Measurements from ENCODE around the gene NUP50.

The NUP50 gene

DNA sequence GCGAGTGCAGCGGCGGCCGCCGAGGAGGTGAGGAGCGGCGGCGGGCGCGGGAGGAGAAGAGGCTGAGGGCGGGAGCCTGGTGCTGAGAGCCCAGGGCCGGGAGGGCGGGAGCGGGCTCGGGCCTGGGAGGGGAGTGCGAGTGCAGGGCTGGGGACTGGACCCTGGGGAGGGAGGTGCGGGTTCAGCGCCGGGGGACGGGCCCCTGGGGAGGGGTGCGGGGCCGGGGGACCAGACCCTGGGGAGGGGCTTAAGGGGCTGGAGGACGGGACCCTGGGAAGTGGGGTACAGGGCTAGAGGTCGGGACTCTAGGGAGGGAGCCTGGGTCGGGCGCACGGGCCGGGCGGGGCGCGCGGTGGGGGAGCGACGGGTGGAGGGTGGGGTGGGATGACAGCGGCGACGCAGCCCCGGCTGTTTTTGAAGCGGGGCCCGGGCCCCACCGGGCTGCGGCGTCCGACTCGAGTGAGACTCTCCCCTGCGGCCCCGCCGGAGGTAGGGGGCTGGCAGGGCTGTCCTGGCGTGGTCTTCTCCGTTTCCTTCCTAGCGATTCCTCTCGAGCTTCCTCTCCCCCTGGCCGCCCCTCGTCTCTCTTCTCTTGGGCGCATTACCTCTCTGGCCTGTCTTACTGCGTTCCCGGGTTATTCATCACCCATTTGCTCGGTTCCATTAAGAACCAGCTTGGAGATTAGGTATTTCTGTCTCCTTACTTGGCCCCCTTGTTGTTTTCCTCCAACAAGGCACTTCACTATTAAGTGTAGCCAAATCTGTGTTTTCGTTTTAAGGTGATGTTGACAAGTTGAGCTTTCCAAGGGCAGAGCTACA, 754 bp downstream of the NUP50 start:
- H3K79me2 ChIP-seq = no peaks in the 10 kb centered on the region
- peak overlapping the region; percentile 12 for H3K27ac ChIP-seq

DNA sequence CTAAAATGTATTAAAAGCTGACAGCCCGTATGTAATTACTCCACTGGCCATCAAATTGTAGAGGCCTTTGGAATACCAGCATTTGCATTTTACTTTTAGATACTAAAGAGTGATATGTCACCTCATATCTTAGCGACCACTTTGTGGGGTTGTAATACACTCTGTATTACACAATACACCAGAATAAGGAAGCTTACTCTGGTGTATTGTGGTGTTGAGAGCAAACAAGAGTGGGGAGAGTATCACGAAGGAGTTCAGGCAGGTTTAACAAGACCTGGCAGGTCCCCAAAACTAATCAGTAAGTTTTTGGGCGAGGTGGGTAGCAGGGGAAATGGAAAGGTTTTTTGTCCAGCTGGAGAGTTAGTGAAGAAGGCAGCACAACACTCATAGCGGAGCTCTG, 3.2 kb downstream of the NUP50 start:
- Histone ChIP-seq H3K4me2 (ENCODE audit: low read length) (peak overlapping the region; percentile 8), H3K27ac (no peak overlapping the region), H3K79me2 (no peaks in the 10 kb centered on the region), H3K9me3 (ENCODE audit: control insufficient read depth, low read length) (no peaks in the 10 kb centered on the region), H3K27me3 (ENCODE audit: control insufficient read depth, insufficient read depth, low read length) (no peaks in the 10 kb centered on the region), H3K9ac (no peak overlapping the region), H2AFZ (no peak overlapping the region), H3K4me3 (ENCODE audit: low read depth, low read length) (no peak overlapping the region), H3K36me3 (ENCODE audit: control insufficient read depth, insufficient read depth, low read length) (peaks cover 2% of the 10 kb centered on the region), H3K4me1 (peaks cover 13% of the 10 kb centered on the region)
- TF ChIP-seq, protein P1, sequence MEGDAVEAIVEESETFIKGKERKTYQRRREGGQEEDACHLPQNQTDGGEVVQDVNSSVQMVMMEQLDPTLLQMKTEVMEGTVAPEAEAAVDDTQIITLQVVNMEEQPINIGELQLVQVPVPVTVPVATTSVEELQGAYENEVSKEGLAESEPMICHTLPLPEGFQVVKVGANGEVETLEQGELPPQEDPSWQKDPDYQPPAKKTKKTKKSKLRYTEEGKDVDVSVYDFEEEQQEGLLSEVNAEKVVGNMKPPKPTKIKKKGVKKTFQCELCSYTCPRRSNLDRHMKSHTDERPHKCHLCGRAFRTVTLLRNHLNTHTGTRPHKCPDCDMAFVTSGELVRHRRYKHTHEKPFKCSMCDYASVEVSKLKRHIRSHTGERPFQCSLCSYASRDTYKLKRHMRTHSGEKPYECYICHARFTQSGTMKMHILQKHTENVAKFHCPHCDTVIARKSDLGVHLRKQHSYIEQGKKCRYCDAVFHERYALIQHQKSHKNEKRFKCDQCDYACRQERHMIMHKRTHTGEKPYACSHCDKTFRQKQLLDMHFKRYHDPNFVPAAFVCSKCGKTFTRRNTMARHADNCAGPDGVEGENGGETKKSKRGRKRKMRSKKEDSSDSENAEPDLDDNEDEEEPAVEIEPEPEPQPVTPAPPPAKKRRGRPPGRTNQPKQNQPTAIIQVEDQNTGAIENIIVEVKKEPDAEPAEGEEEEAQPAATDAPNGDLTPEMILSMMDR (IDR thresholded peaks at IDR 0.05) = no peak

More for the DNA sequence above, 754 bp downstream of the NUP50 start:
- peak overlapping the region; percentile 78 for H3K4me2 ChIP-seq (ENCODE audit: low read length)
- TF ChIP-seq, protein P1 (IDR thresholded peaks at IDR 0.05) = no peak
- peaks cover 10% of the 10 kb centered on the region for H3K4me1 ChIP-seq
- H3K4me3 ChIP-seq (ENCODE audit: low read depth, low read length) = peak overlapping the region; percentile 87
- H2AFZ ChIP-seq = peak overlapping the region; percentile 91
- H3K36me3 ChIP-seq (ENCODE audit: control insufficient read depth, insufficient read depth, low read length) = no peaks in the 10 kb centered on the region
- no peak overlapping the region for H3K9ac ChIP-seq
- no peaks in the 10 kb centered on the region for H3K27me3 ChIP-seq (ENCODE audit: control insufficient read depth, insufficient read depth, low read length)
- no peaks in the 10 kb centered on the region for H3K9me3 ChIP-seq (ENCODE audit: control insufficient read depth, low read length)

DNA sequence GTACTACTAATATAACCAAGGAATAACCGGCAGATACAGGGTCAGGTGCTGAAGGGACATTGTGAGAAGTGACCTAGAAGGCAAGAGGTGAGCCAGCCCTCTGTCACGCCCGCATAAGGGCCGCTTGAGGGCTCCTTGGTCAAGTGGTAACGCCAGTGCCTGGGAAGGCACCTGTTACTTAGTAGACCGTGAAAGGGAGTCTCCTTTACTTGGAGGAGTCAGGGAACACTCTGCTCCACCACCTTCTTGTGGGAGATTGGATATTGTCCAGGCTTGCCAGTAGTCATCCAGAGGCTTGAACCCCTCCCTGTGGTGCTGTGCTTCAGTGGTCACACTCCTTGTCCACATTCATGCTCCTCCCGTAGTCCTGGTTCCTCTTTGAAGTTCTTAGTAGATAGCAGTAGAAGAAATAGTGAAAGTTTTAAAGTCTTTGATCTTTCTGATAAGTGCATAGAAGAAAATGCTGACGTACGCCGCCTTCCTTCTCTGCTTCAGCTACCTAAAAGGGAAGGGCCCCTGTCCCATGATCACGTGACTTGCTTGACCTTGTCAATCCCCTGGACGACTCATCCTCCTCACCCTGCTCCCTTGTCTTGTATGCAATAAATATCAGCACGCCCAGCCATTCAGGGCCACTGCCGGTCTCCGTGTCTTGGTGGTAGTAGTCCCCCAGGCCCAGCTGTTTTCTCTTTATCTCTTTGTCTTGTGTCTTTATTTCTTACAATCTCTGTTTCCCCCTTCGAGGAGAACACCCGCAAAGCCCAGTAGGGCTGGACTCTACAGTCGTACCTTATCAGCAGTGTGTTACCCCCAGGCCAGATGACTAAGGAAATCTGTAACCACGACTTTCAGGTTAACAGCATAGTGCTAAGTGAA, 6.1 kb downstream of the NUP50 start:
- Histone ChIP-seq H3K36me3 (ENCODE audit: control insufficient read depth, insufficient read depth, low read length) (peaks cover 2% of the 10 kb centered on the region), H3K79me2 (peaks cover 2% of the 10 kb centered on the region), H3K9ac (no peak overlapping the region), H3K4me2 (ENCODE audit: low read length) (peak overlapping the region; percentile 68), H2AFZ (no peak overlapping the region), H3K4me3 (ENCODE audit: low read depth, low read length) (peak overlapping the region; percentile 48), H3K27me3 (ENCODE audit: control insufficient read depth, insufficient read depth, low read length) (no peaks in the 10 kb centered on the region), H3K4me1 (peaks cover 13% of the 10 kb centered on the region), H3K9me3 (ENCODE audit: control insufficient read depth, low read length) (no peaks in the 10 kb centered on the region), H3K27ac (peak overlapping the region; percentile 66)
- TF ChIP-seq, protein P1 (IDR thresholded peaks at IDR 0.05) = no peak

DNA sequence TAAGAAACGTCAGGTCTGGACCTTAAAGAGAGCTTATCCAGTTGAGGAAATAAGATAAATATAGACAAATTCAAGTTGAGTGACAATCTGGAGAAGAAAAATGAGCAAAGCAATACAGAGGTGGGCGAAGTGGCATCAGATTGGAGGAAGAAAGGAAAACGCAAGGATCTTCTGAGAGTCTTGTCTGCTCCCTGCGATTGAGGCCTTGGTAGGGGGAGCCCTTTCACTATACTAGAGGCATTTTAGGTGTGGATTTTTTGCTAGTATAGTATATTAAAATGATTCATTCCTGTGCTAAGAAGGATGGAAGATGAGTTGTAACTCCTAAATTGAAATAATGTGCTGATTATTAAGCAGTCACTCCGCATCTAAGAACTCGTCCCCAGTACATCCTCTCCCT, 8.1 kb downstream of the NUP50 start:
- Histone ChIP-seq H3K4me1 (peaks cover 11% of the 10 kb centered on the region), H3K4me3 (ENCODE audit: low read depth, low read length) (no peak overlapping the region), H2AFZ (no peak overlapping the region), H3K27ac (no peak overlapping the region), H3K27me3 (ENCODE audit: control insufficient read depth, insufficient read depth, low read length) (no peaks in the 10 kb centered on the region), H3K79me2 (peaks cover 2% of the 10 kb centered on the region), H3K9ac (no peak overlapping the region), H3K4me2 (ENCODE audit: low read length) (no peak overlapping the region), H3K36me3 (ENCODE audit: control insufficient read depth, insufficient read depth, low read length) (peaks cover 2% of the 10 kb centered on the region), H3K9me3 (ENCODE audit: control insufficient read depth, low read length) (no peaks in the 10 kb centered on the region)
- TF ChIP-seq, protein P1 (IDR thresholded peaks at IDR 0.05) = no peak

Data from parathyroid adenoma (tissue), 2 donors.